D721Med (cell line): ENCODE results near the gene SLC9A9.

ENCODE experiments used
- DNase-seq: peaks from one replicate; pipeline ENCODE4 v3.0.0; 2011; ENCODE audit warnings: low spot score; ENCODE audit not compliant: insufficient read length
- FAIRE-seq: peaks from 2 replicates; lab custom pipeline; 2011; peaks lifted over from hg19 to GRCh38; lab: Jason Lieb, UNC
- TF ChIP-seq, protein P1 (sequence below): IDR thresholded peaks from 2 replicates; pipeline ENCODE4 v1.5.1; 2012; ENCODE audit warnings: mild to moderate bottlenecking, control low read depth; ENCODE audit not compliant: insufficient read depth; ENCODE audit errors: missing control alignments

Gene SLC9A9

DNA sequence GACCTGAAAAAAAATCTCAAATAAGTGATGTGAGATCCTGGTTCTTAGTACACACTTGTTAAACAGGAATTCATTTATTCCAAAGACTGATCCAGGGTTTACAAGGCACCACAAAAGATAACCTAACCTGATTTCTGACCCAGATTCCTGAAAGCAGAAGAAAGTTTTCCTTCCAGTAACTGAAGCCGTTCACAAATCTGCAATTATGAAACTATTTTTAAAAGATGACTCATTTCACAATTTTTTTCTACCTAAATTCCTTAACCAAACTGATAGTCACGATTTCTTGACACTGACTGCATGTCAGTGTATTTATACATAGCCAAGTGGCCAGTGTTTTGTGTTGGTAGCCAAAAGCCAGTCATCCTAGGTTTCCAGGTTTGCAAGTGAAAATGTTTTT is 17.1 kb downstream of the SLC9A9 start:
- DNase-seq, result no peak
- TF ChIP-seq, protein P1, sequence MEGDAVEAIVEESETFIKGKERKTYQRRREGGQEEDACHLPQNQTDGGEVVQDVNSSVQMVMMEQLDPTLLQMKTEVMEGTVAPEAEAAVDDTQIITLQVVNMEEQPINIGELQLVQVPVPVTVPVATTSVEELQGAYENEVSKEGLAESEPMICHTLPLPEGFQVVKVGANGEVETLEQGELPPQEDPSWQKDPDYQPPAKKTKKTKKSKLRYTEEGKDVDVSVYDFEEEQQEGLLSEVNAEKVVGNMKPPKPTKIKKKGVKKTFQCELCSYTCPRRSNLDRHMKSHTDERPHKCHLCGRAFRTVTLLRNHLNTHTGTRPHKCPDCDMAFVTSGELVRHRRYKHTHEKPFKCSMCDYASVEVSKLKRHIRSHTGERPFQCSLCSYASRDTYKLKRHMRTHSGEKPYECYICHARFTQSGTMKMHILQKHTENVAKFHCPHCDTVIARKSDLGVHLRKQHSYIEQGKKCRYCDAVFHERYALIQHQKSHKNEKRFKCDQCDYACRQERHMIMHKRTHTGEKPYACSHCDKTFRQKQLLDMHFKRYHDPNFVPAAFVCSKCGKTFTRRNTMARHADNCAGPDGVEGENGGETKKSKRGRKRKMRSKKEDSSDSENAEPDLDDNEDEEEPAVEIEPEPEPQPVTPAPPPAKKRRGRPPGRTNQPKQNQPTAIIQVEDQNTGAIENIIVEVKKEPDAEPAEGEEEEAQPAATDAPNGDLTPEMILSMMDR, result no peak
- FAIRE-seq, result no peak

DNA sequence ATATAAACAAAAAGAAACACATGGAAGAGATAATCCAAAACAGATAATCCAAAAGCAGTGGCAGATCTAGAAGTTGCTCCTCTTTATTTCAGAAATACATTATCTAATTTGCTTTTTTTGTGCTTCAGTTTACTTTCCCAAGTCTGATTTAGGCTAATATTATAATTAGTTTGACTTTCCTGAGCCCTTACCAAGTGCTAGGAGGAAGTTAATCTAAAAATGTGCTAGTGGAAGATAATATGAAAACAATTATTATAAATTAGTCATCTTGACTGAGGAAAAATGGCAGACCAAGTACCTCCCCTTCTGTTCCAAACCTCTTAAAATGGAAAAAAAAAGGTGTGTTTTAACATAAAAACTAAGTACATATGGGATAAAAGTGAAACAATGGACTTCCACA is 17.5 kb downstream of the SLC9A9 start:
- FAIRE-seq, result no peak
- DNase-seq, result no peak
- TF ChIP-seq, protein P1, result no peak

DNA sequence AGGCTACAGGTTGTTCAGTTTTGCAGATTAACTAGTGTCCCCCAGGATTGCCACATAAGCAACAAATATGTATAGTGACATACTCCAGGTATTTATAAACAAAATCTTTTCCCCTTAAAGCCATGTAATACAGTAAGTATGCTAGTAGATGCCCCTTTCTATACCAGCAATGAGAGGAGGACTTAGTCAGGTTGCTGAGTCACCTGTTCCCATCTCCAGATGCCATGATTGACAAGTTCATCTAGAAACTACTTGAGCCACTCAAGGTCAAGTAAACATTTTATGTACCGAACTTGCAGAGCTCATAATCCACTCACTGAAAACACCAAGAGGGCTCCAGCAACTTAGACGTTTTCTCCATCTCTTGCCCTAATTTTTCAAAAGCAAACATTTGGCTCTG is 18.2 kb downstream of the SLC9A9 start:
- TF ChIP-seq, protein P1, result no peak
- FAIRE-seq (no peak), DNase-seq (no peak)

DNA sequence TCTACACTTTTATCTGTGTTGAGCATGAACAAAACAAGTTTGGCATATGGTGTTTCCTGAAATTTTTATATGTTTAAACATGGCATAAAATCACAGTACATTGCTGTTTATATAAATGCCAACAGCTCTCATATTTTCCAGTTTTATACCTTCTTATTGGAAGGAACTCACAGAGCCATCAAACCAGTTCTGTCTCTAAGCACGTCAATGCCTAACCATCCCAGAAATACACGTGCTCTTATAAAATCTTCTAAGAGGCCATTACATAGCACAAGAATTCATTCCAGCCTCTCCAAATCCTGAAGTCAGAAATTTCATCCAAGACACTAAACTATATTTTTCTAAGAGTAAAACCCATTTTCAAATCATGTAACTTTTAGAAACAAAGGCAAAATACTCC is 20.8 kb downstream of the SLC9A9 start:
- FAIRE-seq, result no peak
- no peak for DNase-seq
- TF ChIP-seq, protein P1, result no peak

DNA sequence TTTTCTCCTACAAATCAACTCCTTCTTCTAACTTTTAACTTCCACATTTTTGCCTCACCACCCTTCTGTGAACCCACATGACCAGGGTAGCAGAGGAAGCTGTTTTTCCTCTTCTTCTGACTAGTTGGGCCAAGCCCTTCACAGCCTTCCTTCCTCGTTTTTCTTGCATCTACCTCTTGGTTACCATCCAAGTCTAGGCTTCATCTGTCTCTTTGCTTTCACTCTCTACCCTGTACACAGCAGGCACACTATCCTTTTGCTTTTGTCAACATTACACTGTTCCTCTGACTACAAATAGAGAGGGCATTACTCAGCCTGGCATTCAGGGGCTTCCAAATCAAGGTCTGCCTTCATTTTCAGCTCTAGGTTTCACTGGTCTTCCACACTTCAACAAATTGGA is 22.0 kb downstream of the SLC9A9 start:
- TF ChIP-seq, protein P1, result no peak
- FAIRE-seq, result no peak
- no peak for DNase-seq

DNA sequence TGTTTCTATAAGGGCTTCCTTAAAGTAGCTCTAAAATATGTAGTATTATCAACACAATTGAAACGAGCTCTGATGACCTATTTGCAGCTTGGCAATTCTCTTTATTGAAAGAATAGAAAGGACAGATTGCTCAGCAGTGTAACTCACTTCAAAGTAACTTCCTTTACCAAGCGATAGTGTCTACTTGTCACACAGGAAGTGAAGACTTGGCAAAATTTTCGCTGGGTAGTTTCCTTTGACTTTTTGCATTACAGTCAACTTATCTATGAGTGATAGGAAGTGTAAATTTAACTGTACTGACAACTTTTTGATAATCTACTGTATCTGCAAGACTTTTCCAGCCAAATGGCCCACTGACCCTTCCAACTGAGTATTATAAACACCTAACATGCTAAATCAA is 22.8 kb downstream of the SLC9A9 start:
- no peak for DNase-seq
- no peak for FAIRE-seq
- TF ChIP-seq, protein P1, result no peak

DNA sequence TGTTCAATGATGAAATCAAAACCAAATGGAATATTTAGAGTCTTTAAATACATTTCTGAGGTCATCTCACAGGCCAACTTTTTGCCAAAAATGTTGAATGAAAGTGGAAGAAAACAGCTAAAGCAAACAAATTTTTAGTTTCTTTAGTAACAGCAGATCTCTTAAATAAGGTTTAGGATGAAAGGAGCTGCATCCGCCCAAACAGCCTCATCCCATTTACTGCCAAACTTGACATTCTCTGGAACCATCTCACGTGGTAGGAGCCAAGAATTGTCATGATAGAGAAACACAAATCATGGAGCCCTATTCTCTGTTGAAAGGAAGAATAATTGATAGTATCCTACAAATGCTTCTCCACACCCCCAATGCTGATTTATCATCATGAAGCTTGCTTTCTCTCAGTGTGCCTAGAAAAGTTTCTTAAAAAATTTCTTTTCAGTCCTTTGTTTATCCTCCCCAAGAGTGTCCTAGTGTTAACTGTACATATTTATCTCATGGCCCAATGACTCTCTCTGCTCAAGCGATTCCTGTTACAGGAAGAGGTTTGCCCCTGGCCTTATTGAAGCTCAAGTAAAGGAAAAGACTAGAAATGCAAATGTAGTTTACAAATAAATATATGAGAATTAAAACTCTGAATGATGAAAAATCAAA is 23.4 kb downstream of the SLC9A9 start:
- TF ChIP-seq, protein P1, result no peak
- DNase-seq, result no peak
- FAIRE-seq, result no peak
